ENCODE data around the gene GMDS. TPM values are rescaled to one million over a fixed set of nuclear protein-coding genes. Genes with fewer than 3 reads are reported as not detected.

The GMDS gene
- total RNA-seq, 1 experiment from 2014 or later = 27.6 TPM

DNA sequence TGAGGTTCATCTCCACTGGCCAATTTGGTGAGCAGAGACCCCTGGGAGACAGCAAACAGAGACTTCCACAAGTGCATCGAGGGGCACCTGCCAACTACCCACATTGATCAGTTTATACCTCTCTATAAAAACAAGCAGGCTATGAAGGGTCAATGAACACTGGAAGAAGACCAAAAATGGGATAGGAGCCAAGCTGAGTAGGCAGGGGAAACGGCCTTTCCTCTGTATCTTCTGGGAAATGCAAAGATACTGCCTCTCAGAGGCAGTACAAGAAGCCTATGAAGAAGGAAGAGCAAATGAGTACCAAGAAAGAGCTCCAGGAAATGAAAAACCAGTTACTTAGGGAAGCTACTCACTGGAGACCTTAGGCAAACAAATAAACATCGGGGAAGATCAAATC lies 247.7 kb downstream of the GMDS start:
- Histone ChIP-seq H3K18ac (ENCODE audit: insufficient read length, low read depth, low read length) (no peak overlapping the region), H3K4ac (ENCODE audit: low read depth, low read length) (no peak overlapping the region), H3K9me3 (ENCODE audit: control insufficient read depth, low read depth, low read length) (no peaks in the 10 kb centered on the region), H3K4me2 (ENCODE audit: insufficient read depth, insufficient read length, low read length) (no peak overlapping the region), H2BK12ac (ENCODE audit: insufficient read length, low read depth, low read length) (no peak overlapping the region), H2BK120ac (ENCODE audit: low read depth, low read length, poor library complexity, severe bottlenecking) (no peak overlapping the region), H3K56ac (ENCODE audit: insufficient read length, low read depth, low read length) (no peak overlapping the region), H3K9ac (ENCODE audit: extremely low read depth, insufficient read length, low read length) (no peak overlapping the region), H2BK5ac (ENCODE audit: insufficient read length, low read length) (no peak overlapping the region), H2AK5ac (ENCODE audit: insufficient read length, low read length) (no peak overlapping the region), H4K91ac (ENCODE audit: insufficient read length, low read depth, low read length) (no peak overlapping the region), H4K20me1 (ENCODE audit: control insufficient read depth, insufficient read depth, insufficient read length) (no peaks in the 10 kb centered on the region), H3K27ac (ENCODE audit: insufficient read length, low read depth, low read length) (no peak overlapping the region), H3K23ac (ENCODE audit: insufficient read length, low read depth, low read length) (no peak overlapping the region), H3K4me1 (ENCODE audit: insufficient read depth, low read length) (no peaks in the 10 kb centered on the region), H3K27me3 (ENCODE audit: insufficient read depth, low read length) (no peaks in the 10 kb centered on the region), H3K79me2 (ENCODE audit: insufficient read depth, low read length) (no peaks in the 10 kb centered on the region), H2BK15ac (ENCODE audit: low read depth, low read length) (no peak overlapping the region), H3K23me2 (ENCODE audit: insufficient read length, low read depth, low read length, poor library complexity, severe bottlenecking) (no peaks in the 10 kb centered on the region), H4K5ac (ENCODE audit: insufficient read length, low read depth, low read length) (no peak overlapping the region), H3K79me1 (ENCODE audit: insufficient read depth, low read depth, low read length, poor library complexity, severe bottlenecking) (no peaks in the 10 kb centered on the region), H2BK20ac (ENCODE audit: low read depth, low read length, poor library complexity, severe bottlenecking) (no peak overlapping the region), H4K8ac (replicated peaks; ENCODE audit: insufficient read length, low read depth, low read length) (no peak overlapping the region), H3K14ac (ENCODE audit: insufficient read depth, low read length) (no peak overlapping the region), H2AFZ (ENCODE audit: low read length) (no peak overlapping the region), H3T11ph (ENCODE audit: low read length) (no peak overlapping the region)
- Mint-ChIP-seq H3K9me3 (no peaks in the 10 kb centered on the region), H3K36me3 (ENCODE audit: insufficient read depth in 1 of 3, low read depth in 3 of 3) (no peaks in the 10 kb centered on the region), H3K27ac (no peak overlapping the region; a peak in 1 of 7 replicates), H3K4me3 (no peak overlapping the region), H3K27me3 (ENCODE audit: low read depth) (no peaks in the 10 kb centered on the region), H3K4me1 (no peaks in the 10 kb centered on the region)
- no CpG with 5 or more reads among the region's 3 CpGs for WGBS (ENCODE audit: extremely low coverage, insufficient read length, low lambda C conversion rate)
- no peak for TF ChIP-seq CTCF (conservative IDR thresholded peaks at IDR 0.05)
- no peak for DNase-seq
